ENCODE results near the gene TMEM41A. TPM values are rescaled to one million over a fixed set of nuclear protein-coding genes. Genes with fewer than 3 reads are reported as not detected.

TMEM41A gene
- total RNA-seq, 1 donor from 2014 or later, result 19.6 TPM

Other genes with a start within 250 kb of the TMEM41A start
- gene EHHADH, start 245.0 kb downstream of the TMEM41A start, total RNA-seq, result 4.3 TPM
- gene MAP3K13, start 135.9 kb downstream of the TMEM41A start, total RNA-seq, result 18.9 TPM
- 6.6 TPM for gene LIPH, start 53.6 kb upstream of the TMEM41A start, total RNA-seq
- 38.5 TPM for gene SENP2, start 87.3 kb upstream of the TMEM41A start, total RNA-seq

All from skin of body (tissue), 1 donor.